OCI-LY7 (cell line): ENCODE data around the gene RNF123. TPM values are rescaled to one million over a fixed set of nuclear protein-coding genes. Genes with fewer than 3 reads are reported as not detected.

ENCODE experiments used
- BruUV-seq: library from RNA; stranded (reverse); fragments of 400-500 nt; replicated peaks from 2 replicates; lab custom pipeline; 2021; lab: Mats Ljungman, UMichigan
- CTCF ChIA-PET: fragments of 300-600 bp; sonication (Branson Sonifier 250); formaldehyde crosslinking; loops from one replicate; lab custom pipeline; 2022; ENCODE audit warnings: antibody characterized with exemption; ENCODE audit not compliant: unreplicated experiment; lab: Charles Lee
- POLR2A ChIA-PET: fragments of 300-600 bp; sonication (Branson Sonifier 250); formaldehyde crosslinking; loops from one replicate; lab custom pipeline; 2022; ENCODE audit warnings: antibody characterized with exemption; lab: Charles Lee
- DNase-seq: peaks from one replicate; pipeline ENCODE4 v3.0.0-alpha.2; 2015; ENCODE audit warnings: low spot score
- H2AFZ ChIP-seq: fragments of 200-600 bp; sonication (generic), shearing (Covaris generic); 2 replicates; pipeline ENCODE4 v1.6.1; 2014; ENCODE audit warnings: mild to moderate bottlenecking, antibody characterized with exemption, low read length, moderate library complexity
- H3K27ac ChIP-seq: fragments of 200-600 bp; sonication (generic); 2 replicates; pipeline ENCODE4 v1.5.1; 2014; ENCODE audit warnings: mixed run types, low read depth, mild to moderate bottlenecking, moderate library complexity, low read length, inconsistent platforms; ENCODE audit not compliant: poor library complexity, severe bottlenecking
- H3K36me3 ChIP-seq: fragments of 200-600 bp; sonication (generic); 2 replicates; pipeline ENCODE4 v1.6.1; 2014; ENCODE audit warnings: mild to moderate bottlenecking, antibody characterized with exemption, low read length, moderate library complexity, mixed read lengths; ENCODE audit not compliant: insufficient read depth
- H3K4me1 ChIP-seq: fragments of 200-600 bp; sonication (generic); 2 replicates; pipeline ENCODE4 v1.5.1; 2014; ENCODE audit warnings: mild to moderate bottlenecking, low read length; ENCODE audit not compliant: insufficient read depth, poor library complexity, severe bottlenecking
- H3K4me2 ChIP-seq: fragments of 200-600 bp; sonication (generic); 2 replicates; pipeline ENCODE4 v1.6.1; 2014; ENCODE audit warnings: mild to moderate bottlenecking, low read length
- H3K4me3 ChIP-seq: fragments of 200-600 bp; sonication (generic); 2 replicates; pipeline ENCODE4 v1.5.1; 2014; ENCODE audit warnings: mild to moderate bottlenecking, low read depth, low read length; ENCODE audit not compliant: poor library complexity, severe bottlenecking
- H3K79me2 ChIP-seq: fragments of 200-600 bp; sonication (generic); 2 replicates; pipeline ENCODE4 v1.6.1; 2016; ENCODE audit warnings: low read depth, mild to moderate bottlenecking, low read length, moderate library complexity, mixed read lengths; ENCODE audit not compliant: insufficient read depth
- H3K9me2 ChIP-seq: fragments of 200-600 bp; sonication (generic); 2 replicates; pipeline ENCODE4 v1.6.1; 2016; ENCODE audit warnings: mild to moderate bottlenecking, low read length, mixed read lengths; ENCODE audit not compliant: insufficient read depth
- H3K9me3 ChIP-seq: fragments of 200-600 bp; sonication (generic); 2 replicates; pipeline ENCODE4 v1.6.1; 2014; ENCODE audit warnings: mild to moderate bottlenecking, mixed run types, low read length, mixed read lengths
- H4K20me1 ChIP-seq: fragments of 200-600 bp; sonication (generic); 2 replicates; pipeline ENCODE4 v1.6.1; 2014; ENCODE audit warnings: mild to moderate bottlenecking, antibody characterized with exemption, low read length, moderate library complexity, mixed read lengths; ENCODE audit not compliant: insufficient read depth
- EZH2phosphoT487 ChIP-seq: fragments of 200-600 bp; sonication (generic); IDR thresholded peaks from 2 replicates; pipeline ENCODE4 v1.6.1; 2018; ENCODE audit warnings: low read depth, borderline replicate concordance, mild to moderate bottlenecking, mixed run types, antibody characterized with exemption, low read length, moderate library complexity, mixed read lengths
- intact Hi-C: fragments of 100-400 bp; cut with micrococcal nuclease; formaldehyde crosslinking; loops from one replicate; pipeline ENCODE4 v1.10.0; 2022; ENCODE audit not compliant: unreplicated experiment
- total RNA-seq, 2 experiments: library from RNA; depleted of rRNA in 1 of 2; stranded (reverse); fragments of >200 nt in 1 of 2; shearing (Covaris generic) in 1 of 2; gene quantifications; 2 replicates each; pipeline ENCODE4 v1.2.3, GENCODE V29; 2014 to 2022
- TF ChIP-seq, protein P1 (sequence below): fragments of 200-600 bp; sonication (generic); conservative IDR thresholded peaks from 2 replicates; pipeline ENCODE4 v1.5.1; 2014; ENCODE audit warnings: mild to moderate bottlenecking, antibody characterized with exemption, low read length, moderate library complexity, mixed read lengths

RNF123 gene
- total RNA-seq, 2 experiments from 2014 or later, result 20.8 to 48.4 TPM

DNA sequence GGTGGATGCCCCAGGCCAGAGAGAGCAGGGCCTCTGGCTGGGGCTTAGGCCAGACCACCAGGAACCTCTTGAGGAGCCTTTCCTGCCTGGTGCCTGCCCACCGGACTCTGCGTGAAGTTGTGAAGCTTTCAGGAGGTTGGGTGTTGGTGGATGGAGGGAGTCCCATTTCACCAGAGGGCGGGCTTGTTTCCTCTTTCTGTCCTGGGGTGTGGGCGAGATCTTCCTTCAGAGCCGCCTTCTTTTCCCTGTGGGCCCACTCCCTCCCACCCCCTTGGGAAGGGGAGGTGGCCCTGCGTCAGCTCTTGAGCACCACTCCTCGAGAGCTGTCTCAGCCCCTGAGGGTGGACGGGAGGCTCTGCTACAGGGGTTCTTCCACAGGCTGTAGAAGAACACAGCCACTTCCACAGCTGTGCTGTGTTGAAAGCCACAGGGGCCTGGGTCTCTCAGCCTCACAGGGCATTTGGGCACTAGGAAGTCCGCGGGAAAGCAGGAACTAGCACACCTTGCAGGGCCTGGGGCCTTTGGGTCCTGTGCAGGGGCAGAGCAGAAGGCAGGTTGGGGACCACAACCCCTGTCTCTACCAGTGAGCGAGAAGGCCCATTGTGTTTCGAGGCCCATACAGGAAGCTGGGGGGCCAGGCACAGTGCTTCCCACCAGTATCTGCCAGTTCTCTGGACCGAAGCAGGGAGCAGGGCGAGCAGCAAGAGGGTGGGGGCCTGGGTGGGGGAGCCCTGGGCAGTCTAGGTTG lies 28.0 kb downstream of the RNF123 start:
- ChIA-PET POLR2A (no interaction called here), CTCF (interaction anchor here (0.6 kb wide), 1 partner anchor 611 kb away, joined by 4 read pairs; no protein-coding TSS in a partner anchor)
- Histone ChIP-seq H2AFZ (no peak overlapping the region), H3K4me2 (no peak overlapping the region), H3K4me3 (no peak overlapping the region), H4K20me1 (no peaks in the 10 kb centered on the region), H3K36me3 (peaks cover 49% of the 10 kb centered on the region), H3K4me1 (peaks cover 5% of the 10 kb centered on the region), H3K27ac (no peak overlapping the region), H3K9me2 (no peaks in the 10 kb centered on the region), H3K9me3 (no peaks in the 10 kb centered on the region), H3K79me2 (peaks cover under 1% of the 10 kb centered on the region; the same call in 1 of the 2 replicates)
- TF ChIP-seq EZH2phosphoT487, result no peak
- TF ChIP-seq, protein P1, sequence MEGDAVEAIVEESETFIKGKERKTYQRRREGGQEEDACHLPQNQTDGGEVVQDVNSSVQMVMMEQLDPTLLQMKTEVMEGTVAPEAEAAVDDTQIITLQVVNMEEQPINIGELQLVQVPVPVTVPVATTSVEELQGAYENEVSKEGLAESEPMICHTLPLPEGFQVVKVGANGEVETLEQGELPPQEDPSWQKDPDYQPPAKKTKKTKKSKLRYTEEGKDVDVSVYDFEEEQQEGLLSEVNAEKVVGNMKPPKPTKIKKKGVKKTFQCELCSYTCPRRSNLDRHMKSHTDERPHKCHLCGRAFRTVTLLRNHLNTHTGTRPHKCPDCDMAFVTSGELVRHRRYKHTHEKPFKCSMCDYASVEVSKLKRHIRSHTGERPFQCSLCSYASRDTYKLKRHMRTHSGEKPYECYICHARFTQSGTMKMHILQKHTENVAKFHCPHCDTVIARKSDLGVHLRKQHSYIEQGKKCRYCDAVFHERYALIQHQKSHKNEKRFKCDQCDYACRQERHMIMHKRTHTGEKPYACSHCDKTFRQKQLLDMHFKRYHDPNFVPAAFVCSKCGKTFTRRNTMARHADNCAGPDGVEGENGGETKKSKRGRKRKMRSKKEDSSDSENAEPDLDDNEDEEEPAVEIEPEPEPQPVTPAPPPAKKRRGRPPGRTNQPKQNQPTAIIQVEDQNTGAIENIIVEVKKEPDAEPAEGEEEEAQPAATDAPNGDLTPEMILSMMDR, result no peak
- intact Hi-C loops, result no loop called here
- no TSS peak for BruUV-seq
- no peak for DNase-seq

DNA sequence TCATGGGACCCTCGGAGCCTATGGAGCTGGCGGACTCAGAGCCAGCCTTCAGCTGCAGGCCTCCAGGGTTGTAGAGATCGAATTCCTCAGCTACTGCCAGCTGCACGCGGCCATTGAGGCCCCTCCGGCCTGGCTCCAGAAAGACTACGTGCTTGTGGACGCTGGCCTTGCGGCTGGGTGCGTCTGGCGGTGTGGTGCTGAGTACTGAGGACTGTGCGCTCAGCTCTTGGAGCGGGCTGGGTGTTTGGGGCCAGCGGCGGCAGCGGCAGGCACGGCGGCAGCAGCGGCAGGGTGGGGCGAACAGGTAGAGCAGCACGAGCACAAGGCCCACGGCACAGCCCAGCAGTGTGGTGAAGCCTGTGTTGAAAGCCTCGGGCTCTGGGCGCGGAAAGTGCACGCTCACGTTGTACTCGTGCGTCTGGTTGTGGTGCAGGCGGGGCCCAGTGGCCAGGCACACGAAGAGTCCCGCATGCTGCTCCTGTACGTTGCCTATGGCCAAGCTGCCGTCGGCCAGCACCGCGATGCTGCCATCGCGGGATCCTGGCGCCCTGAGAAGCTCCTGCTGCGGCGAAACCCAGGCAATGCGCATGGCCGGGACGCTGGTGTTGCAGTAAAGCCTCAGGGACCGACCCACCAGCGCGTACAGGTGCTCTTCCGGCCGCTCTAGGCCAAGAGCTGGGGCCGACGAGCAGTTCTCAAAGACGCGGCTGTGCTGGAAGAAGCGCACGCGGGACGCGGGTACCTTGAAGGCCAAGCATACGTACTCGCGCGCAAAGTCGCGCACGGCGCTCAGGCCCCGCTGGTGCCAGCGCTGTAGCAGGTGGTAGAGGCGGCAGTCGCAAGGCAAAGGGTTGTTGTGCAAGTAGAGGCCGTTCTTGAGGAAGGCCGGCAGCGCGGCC lies 28.9 kb downstream of the RNF123 start:
- DNase-seq, result no peak
- no peak for TF ChIP-seq EZH2phosphoT487
- TF ChIP-seq, protein P1, result no peak
- H3K79me2 ChIP-seq, result peaks cover 9% of the 10 kb centered on the region; the same call in 1 of the 2 replicates
- ChIA-PET CTCF (interaction anchor here (0.6 kb wide), 1 partner anchor 610 kb away, joined by 4 read pairs; no protein-coding TSS in a partner anchor), POLR2A (no interaction called here)
- no peaks in the 10 kb centered on the region for H4K20me1 ChIP-seq
- H3K9me2 ChIP-seq, result no peaks in the 10 kb centered on the region
- H2AFZ ChIP-seq, result no peak overlapping the region
- intact Hi-C loops, result no loop called here
- H3K27ac ChIP-seq, result no peak overlapping the region
- peaks cover 56% of the 10 kb centered on the region for H3K36me3 ChIP-seq
- no peaks in the 10 kb centered on the region for H3K9me3 ChIP-seq
- H3K4me3 ChIP-seq, result no peak overlapping the region
- peaks cover 13% of the 10 kb centered on the region for H3K4me1 ChIP-seq
- no peak overlapping the region for H3K4me2 ChIP-seq
- no TSS peak for BruUV-seq
